Esophagus (tissue), 2 donors: ENCODE measurements around the gene NRG2. TPM values are rescaled to one million over a fixed set of nuclear protein-coding genes. Genes with fewer than 3 reads are reported as not detected.

Experiments used
- H3K27ac ChIP-seq, 2 donors: one replicate each; pipeline ENCODE4 v1.5.1; 2013; ENCODE audit warnings: low read depth in 2 of 2, mild to moderate bottlenecking in 2 of 2, inconsistent platforms in 1 of 2, low read length in 1 of 2, moderate library complexity in 1 of 2
- H3K27me3 ChIP-seq, 2 donors: one replicate each; pipeline ENCODE4 v1.6.1; 2013; ENCODE audit warnings: low read length in 2 of 2, control low read depth in 1 of 2, mild to moderate bottlenecking in 1 of 2; ENCODE audit not compliant: insufficient read depth in 2 of 2, control insufficient read depth in 1 of 2
- H3K36me3 ChIP-seq, 2 donors: one replicate each; pipeline ENCODE4 v1.6.1; 2013; ENCODE audit warnings: low read length in 1 of 2; ENCODE audit not compliant: control insufficient read depth in 2 of 2, insufficient read depth in 2 of 2
- H3K4me1 ChIP-seq, 2 donors: one replicate each; pipeline ENCODE4 v1.6.1; 2013; ENCODE audit warnings: low read length in 1 of 2; ENCODE audit not compliant: control insufficient read depth in 2 of 2, insufficient read depth in 2 of 2
- H3K4me3 ChIP-seq, 2 donors: one replicate each; pipeline ENCODE4 v1.5.1; 2013; ENCODE audit warnings: low read length in 2 of 2, mild to moderate bottlenecking in 2 of 2, low read depth in 1 of 2, moderate library complexity in 1 of 2
- H3K9me3 ChIP-seq, 2 donors: one replicate each; pipeline ENCODE4 v1.6.1; 2013; ENCODE audit warnings: mild to moderate bottlenecking in 2 of 2, low read depth in 1 of 2, low read length in 1 of 2, moderate library complexity in 1 of 2; ENCODE audit not compliant: control insufficient read depth in 2 of 2, insufficient read depth in 1 of 2
- WGBS, 2 donors: extraction: QIAGEN DNeasy Blood & Tissue Kit; methylation state at CpG; one replicate each; pipeline ENCODE4 v1.1.7; 2013; 5-methylcytosine and 5-hydroxymethylcytosine counted together
- polyA plus RNA-seq, 2 donors: library from polyadenylated mRNA; stranded (reverse); fragments of 200-250 nt; gene quantifications; one replicate each; pipeline ENCODE4 v1.2.3, GENCODE V29; 2013
- donor health status: healthy with polysubstance abuse.
- donor health status: Bipolar disorder and iron deficiency.

The NRG2 gene
- polyA plus RNA-seq, 2 donors: 1.7 to 1.8 TPM

- Histone ChIP-seq H3K27me3 (no peaks in the 10 kb centered on the region), H3K27ac (no peak overlapping the region), H3K36me3 (peaks cover 0 to 2% of the 10 kb centered on the region in 2 donors), H3K4me3 (no peak overlapping the region), H3K4me1 (no peaks in the 10 kb centered on the region), H3K9me3 (no peaks in the 10 kb centered on the region)
- 81 to 86% methylated on average over 4 of the region's 4 CpGs for WGBS, 2 donors
Measured at GRCh38 chr5:139856714-139857113, 186.4 kb downstream of the NRG2 start.

DNA sequence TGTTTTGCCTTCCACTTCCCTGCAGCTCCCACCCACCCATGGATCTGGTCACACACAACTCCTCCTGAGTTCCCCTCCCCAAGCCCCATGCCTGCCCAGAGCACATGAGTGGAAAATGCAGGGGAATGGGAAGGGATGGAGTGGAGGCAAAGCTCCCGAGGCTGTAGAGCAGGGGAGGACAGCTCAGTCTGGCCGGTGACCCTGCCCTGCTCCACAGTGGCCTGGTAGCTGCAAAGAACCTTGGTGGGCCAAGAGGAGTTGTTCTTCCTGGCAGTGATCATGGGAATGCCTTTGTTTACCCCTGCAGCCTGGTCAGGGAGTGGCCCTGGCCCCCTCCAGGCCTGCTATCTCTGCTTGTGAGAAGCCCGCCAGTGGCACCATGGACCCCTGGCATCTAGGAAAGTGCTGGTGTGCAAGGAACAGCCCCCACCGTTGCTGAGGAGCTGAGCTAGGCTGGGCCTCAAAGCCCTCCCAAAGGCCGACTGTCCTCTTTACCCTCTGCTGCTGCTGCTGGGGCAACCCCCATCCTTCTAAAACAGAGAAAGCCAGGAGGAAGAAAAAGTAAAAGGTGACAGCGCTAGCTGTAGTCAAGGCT, 187.1 kb downstream of the NRG2 start:
- Histone ChIP-seq H3K9me3 (no peaks in the 10 kb centered on the region), H3K4me3 (no peak overlapping the region), H3K27me3 (no peaks in the 10 kb centered on the region), H3K4me1 (no peaks in the 10 kb centered on the region), H3K27ac (no peak overlapping the region), H3K36me3 (peaks cover 0 to 2% of the 10 kb centered on the region in 2 donors)
- WGBS, 2 donors: 81 to 82% methylated on average over 6 of the region's 6 CpGs

DNA sequence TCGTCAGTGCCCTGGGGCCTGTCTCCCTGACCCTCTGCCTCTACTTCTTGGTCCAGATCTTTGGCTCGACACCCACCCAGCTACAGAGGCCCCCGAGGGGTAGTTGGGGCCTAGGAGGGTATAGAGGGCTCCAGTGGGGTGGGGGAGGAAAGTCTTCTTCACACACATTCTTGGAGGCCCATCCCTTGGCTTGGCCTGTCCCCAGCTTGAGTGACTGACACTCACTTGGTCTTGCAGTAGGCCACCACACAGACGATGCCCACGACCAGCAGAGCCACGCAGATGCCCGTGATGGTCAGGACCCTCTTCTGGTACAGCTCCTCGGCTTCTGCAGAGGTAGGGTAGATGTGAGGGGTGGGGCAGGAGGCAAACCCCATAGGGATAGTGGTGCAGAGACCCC, 187.6 kb downstream of the NRG2 start:
- no peaks in the 10 kb centered on the region for H3K9me3 ChIP-seq
- H3K27me3 ChIP-seq: no peaks in the 10 kb centered on the region
- H3K27ac ChIP-seq: no peak overlapping the region
- H3K4me3 ChIP-seq: no peak overlapping the region
- no peaks in the 10 kb centered on the region for H3K4me1 ChIP-seq
- H3K36me3 ChIP-seq: peaks cover 0 to 2% of the 10 kb centered on the region in 2 donors
- 87 to 92% methylated on average over 8 of the region's 8 CpGs for WGBS, 2 donors

DNA sequence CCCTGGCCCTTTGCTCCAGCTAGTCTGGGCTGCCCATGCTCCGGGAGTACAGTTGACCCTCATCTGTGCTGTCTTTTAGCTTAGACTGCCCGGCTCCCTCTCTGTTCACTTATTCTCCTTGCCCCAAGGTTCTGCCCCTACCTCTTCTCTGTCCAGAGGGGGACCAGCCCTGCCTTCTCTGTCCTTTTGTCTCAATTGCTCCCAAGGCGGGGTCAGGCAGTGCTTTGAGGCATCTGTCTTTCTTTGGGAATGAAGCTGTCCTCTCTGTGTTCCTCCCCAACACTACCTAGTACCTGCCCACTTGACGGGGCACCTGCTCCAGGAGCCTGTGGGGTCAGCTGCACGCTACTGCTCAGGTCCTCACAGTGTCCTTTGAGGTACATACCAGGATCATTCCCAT, 188.1 kb downstream of the NRG2 start:
- Histone ChIP-seq H3K27me3 (no peaks in the 10 kb centered on the region), H3K4me1 (no peaks in the 10 kb centered on the region), H3K9me3 (no peaks in the 10 kb centered on the region), H3K27ac (no peak overlapping the region), H3K36me3 (peaks cover 0 to 2% of the 10 kb centered on the region in 2 donors), H3K4me3 (no peak overlapping the region)
- WGBS, 2 donors: 90 to 94% methylated on average over 5 of the region's 5 CpGs

DNA sequence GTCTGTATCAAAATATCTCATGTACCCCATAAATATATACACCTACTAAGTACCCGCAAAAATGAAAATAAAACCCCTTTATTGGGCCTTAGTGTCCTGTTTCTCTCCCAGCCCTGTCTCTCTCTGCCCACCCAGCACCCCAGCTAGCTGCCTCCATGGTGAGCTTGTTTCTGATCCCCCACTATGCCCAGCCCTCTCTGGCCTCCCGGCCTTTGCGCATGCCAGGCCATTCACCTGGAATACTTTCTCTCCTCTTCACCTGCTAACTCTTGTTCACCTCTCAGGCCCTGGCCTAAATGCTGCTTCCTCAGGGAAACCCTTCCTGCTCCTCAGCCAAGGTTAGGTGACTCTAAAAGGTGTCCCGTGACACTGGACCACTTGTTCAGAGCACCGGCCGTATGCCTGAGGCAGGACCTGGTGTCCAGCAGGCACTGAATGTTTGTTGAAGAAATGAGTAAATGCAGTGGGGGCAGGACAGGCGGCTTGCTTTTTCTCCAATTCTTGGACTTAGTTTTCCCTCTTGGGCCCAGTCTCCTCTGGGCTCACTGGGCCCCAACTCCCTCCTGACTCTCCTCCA, 189.0 kb downstream of the NRG2 start:
- H3K9me3 ChIP-seq: no peaks in the 10 kb centered on the region
- no peak overlapping the region for H3K27ac ChIP-seq
- WGBS, 2 donors: 93 to 96% methylated on average over 7 of the region's 7 CpGs
- no peaks in the 10 kb centered on the region for H3K27me3 ChIP-seq
- no peak overlapping the region for H3K4me3 ChIP-seq
- H3K36me3 ChIP-seq: peaks cover 0 to 2% of the 10 kb centered on the region in 2 donors
- H3K4me1 ChIP-seq: no peaks in the 10 kb centered on the region

- 94 to 97% methylated on average over 8 of the region's 8 CpGs for WGBS, 2 donors
- no peak overlapping the region for H3K4me3 ChIP-seq
Measured at GRCh38 chr5:139852696-139853095, 190.4 kb downstream of the NRG2 start.

DNA sequence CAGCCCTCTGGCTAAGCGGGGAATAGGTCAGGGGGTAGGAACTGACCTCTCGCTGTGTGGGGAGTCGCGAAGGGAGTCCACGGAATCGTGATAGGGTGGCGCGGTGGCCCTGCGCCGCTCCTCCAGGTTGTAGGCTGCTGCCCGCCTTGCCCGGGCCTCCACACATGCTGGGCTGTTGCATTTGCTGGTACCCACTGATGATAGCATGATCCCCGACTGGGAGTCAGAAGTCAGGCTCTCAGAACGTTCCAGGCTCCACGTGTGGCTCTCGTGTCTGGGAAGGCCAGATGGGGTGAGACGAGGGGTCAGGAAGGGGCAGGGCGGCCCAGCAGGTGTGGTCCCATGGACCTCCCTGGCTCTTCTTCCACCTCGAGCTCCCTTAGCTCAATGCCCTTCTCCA, 191.5 kb downstream of the NRG2 start:
- Histone ChIP-seq H3K4me1 (no peaks in the 10 kb centered on the region), H3K36me3 (peaks cover 0 to 2% of the 10 kb centered on the region in 2 donors), H3K27me3 (no peaks in the 10 kb centered on the region), H3K9me3 (no peaks in the 10 kb centered on the region), H3K4me3 (no peak overlapping the region), H3K27ac (no peak overlapping the region)
- WGBS, 2 donors: 94 to 95% methylated on average over 19 of the region's 19 CpGs

More at GRCh38 chr5:139852696-139853095, 190.4 kb downstream of the NRG2 start:
- H3K27me3 ChIP-seq: no peaks in the 10 kb centered on the region
- H3K4me1 ChIP-seq: no peaks in the 10 kb centered on the region
- H3K36me3 ChIP-seq: peaks cover 0 to 2% of the 10 kb centered on the region in 2 donors
- H3K27ac ChIP-seq: no peak overlapping the region
- no peaks in the 10 kb centered on the region for H3K9me3 ChIP-seq

- WGBS, 2 donors: 72 to 78% methylated on average over 3 of the region's 3 CpGs
- H3K36me3 ChIP-seq: peaks cover 0 to 2% of the 10 kb centered on the region in 2 donors
- H3K4me1 ChIP-seq: no peaks in the 10 kb centered on the region
- H3K27ac ChIP-seq: no peak overlapping the region
- H3K4me3 ChIP-seq: no peak overlapping the region
- no peaks in the 10 kb centered on the region for H3K27me3 ChIP-seq
- H3K9me3 ChIP-seq: no peaks in the 10 kb centered on the region
Measured at GRCh38 chr5:139850423-139851016, 192.6 kb downstream of the NRG2 start.

- no peaks in the 10 kb centered on the region for H3K27me3 ChIP-seq
- H3K36me3 ChIP-seq: peaks cover 0 to 2% of the 10 kb centered on the region in 2 donors
- H3K4me3 ChIP-seq: no peak overlapping the region
- WGBS, 2 donors: 47 to 51% methylated on average over 2 of the region's 2 CpGs
- H3K9me3 ChIP-seq: no peaks in the 10 kb centered on the region
- H3K27ac ChIP-seq: no peak overlapping the region
- H3K4me1 ChIP-seq: no peaks in the 10 kb centered on the region
Measured at GRCh38 chr5:139849942-139850341, 193.2 kb downstream of the NRG2 start.

DNA sequence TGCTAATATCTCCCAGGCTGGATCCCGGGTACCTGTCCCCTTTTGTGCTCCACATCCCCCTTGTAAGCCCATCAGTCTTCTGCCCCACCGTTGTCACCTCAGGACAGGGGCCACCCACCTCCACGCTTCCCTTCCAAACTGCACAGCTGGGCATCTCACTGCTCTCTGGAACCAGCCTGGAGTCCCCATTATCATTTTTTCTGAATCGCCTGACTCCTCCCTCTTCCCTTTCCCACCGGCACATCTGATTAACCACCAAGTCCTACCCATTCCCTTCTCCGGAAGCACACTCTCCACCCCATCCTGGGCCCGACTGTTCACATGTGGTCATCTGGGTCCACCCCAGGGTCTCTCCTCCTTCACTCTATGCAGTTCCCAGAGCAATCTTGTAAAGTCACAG, 193.6 kb downstream of the NRG2 start:
- Histone ChIP-seq H3K36me3 (peaks cover 0 to 2% of the 10 kb centered on the region in 2 donors), H3K27me3 (no peaks in the 10 kb centered on the region), H3K4me3 (no peak overlapping the region), H3K27ac (no peak overlapping the region), H3K4me1 (no peaks in the 10 kb centered on the region), H3K9me3 (no peaks in the 10 kb centered on the region)
- 69 to 70% methylated on average over 7 of the region's 7 CpGs for WGBS, 2 donors
